ENCODE results near the gene SUMO2.
"Not testable (repeated sequence)": the region's sequence is repeated elsewhere in the genome, so short reads cannot be mapped to it uniquely, and the experiment has no call there.

The SUMO2 gene

GRCh38 chr17:75164606-75165005 is 18.2 kb downstream of the SUMO2 start:
- H3K9me3 ChIP-seq (ENCODE audit: control insufficient read depth, insufficient read depth, low read length); H3K9ac ChIP-seq (ENCODE audit: low read depth, low read length); H3K4me1 ChIP-seq (ENCODE audit: insufficient read depth, low read length): not testable (repeated sequence)
- peaks cover 21% of the 10 kb centered on the region for H3K36me3 ChIP-seq (ENCODE audit: insufficient read depth, low read length)

- Histone ChIP-seq H3K9me3 (ENCODE audit: control insufficient read depth, insufficient read depth, low read length) (no peaks in the 10 kb centered on the region), H3K9ac (ENCODE audit: low read depth, low read length) (no peak overlapping the region), H3K4me1 (ENCODE audit: insufficient read depth, low read length) (peaks cover 3% of the 10 kb centered on the region; the same call in 1 of the 2 replicates), H3K36me3 (ENCODE audit: insufficient read depth, low read length) (peaks cover 16% of the 10 kb centered on the region)
Measured at GRCh38 chr17:75163074-75163473, 19.7 kb downstream of the SUMO2 start.

GRCh38 chr17:75160211-75160610 is 22.5 kb downstream of the SUMO2 start:
- peaks cover 3% of the 10 kb centered on the region; the same call in 1 of the 2 replicates for H3K4me1 ChIP-seq (ENCODE audit: insufficient read depth, low read length)
- H3K9me3 ChIP-seq (ENCODE audit: control insufficient read depth, insufficient read depth, low read length) = no peaks in the 10 kb centered on the region
- H3K9ac ChIP-seq (ENCODE audit: low read depth, low read length) = no peak overlapping the region
- H3K36me3 ChIP-seq (ENCODE audit: insufficient read depth, low read length) = no peaks in the 10 kb centered on the region; the same call in 1 of the 2 replicates

- Histone ChIP-seq H3K4me1 (ENCODE audit: insufficient read depth, low read length) (peaks cover 7% of the 10 kb centered on the region; the same call in 1 of the 2 replicates), H3K9ac (ENCODE audit: low read depth, low read length) (no peak overlapping the region), H3K36me3 (ENCODE audit: insufficient read depth, low read length) (no peaks in the 10 kb centered on the region), H3K9me3 (ENCODE audit: control insufficient read depth, insufficient read depth, low read length) (no peaks in the 10 kb centered on the region)
Measured at GRCh38 chr17:75159196-75160031, 23.3 kb downstream of the SUMO2 start.

- H3K36me3 ChIP-seq (ENCODE audit: insufficient read depth, low read length); H3K9ac ChIP-seq (ENCODE audit: low read depth, low read length); H3K4me1 ChIP-seq (ENCODE audit: insufficient read depth, low read length); H3K9me3 ChIP-seq (ENCODE audit: control insufficient read depth, insufficient read depth, low read length): not testable (repeated sequence)
Measured at GRCh38 chr17:75158480-75158879, 24.3 kb downstream of the SUMO2 start.

GRCh38 chr17:75155191-75155601 is 27.6 kb downstream of the SUMO2 start:
- H3K4me1 ChIP-seq (ENCODE audit: insufficient read depth, low read length) = peaks cover 10% of the 10 kb centered on the region
- no peaks in the 10 kb centered on the region for H3K36me3 ChIP-seq (ENCODE audit: insufficient read depth, low read length)
- H3K9ac ChIP-seq (ENCODE audit: low read depth, low read length) = peak overlapping the region; percentile 28; the same call in 1 of the 2 replicates
- no peaks in the 10 kb centered on the region for H3K9me3 ChIP-seq (ENCODE audit: control insufficient read depth, insufficient read depth, low read length)

- H3K4me1 ChIP-seq (ENCODE audit: insufficient read depth, low read length) = peaks cover 10% of the 10 kb centered on the region
- no peaks in the 10 kb centered on the region for H3K36me3 ChIP-seq (ENCODE audit: insufficient read depth, low read length)
- peak within 1 kb of the TSS; percentile 85 for H3K9ac ChIP-seq (ENCODE audit: low read depth, low read length)
- no peaks in the 10 kb centered on the region for H3K9me3 ChIP-seq (ENCODE audit: control insufficient read depth, insufficient read depth, low read length)
Measured at GRCh38 chr17:75154195-75155106, 28.3 kb downstream of the SUMO2 start, which contains the start of gene JPT1. Gene JPT1 (minus strand): TSS chr17:75154512. CDS start chr17:75154397, 115 bp downstream.

- H3K36me3 ChIP-seq (ENCODE audit: insufficient read depth, low read length) = peaks cover 1% of the 10 kb centered on the region
- H3K9me3 ChIP-seq (ENCODE audit: control insufficient read depth, insufficient read depth, low read length) = no peaks in the 10 kb centered on the region
- H3K4me1 ChIP-seq (ENCODE audit: insufficient read depth, low read length) = peaks cover 6% of the 10 kb centered on the region; the same call in 1 of the 2 replicates
- H3K9ac ChIP-seq (ENCODE audit: low read depth, low read length) = peak overlapping the region; percentile 85
Measured at GRCh38 chr17:75153780-75154194, 29.0 kb downstream of the SUMO2 start.

- H3K4me1 ChIP-seq (ENCODE audit: insufficient read depth, low read length) = peaks cover 6% of the 10 kb centered on the region; the same call in 1 of the 2 replicates
- peaks cover 8% of the 10 kb centered on the region for H3K36me3 ChIP-seq (ENCODE audit: insufficient read depth, low read length)
- peak overlapping the region; percentile 85 for H3K9ac ChIP-seq (ENCODE audit: low read depth, low read length)
- no peaks in the 10 kb centered on the region for H3K9me3 ChIP-seq (ENCODE audit: control insufficient read depth, insufficient read depth, low read length)
Measured at GRCh38 chr17:75152922-75153779, 29.6 kb downstream of the SUMO2 start.

- Histone ChIP-seq H3K4me1 (ENCODE audit: insufficient read depth, low read length) (peaks cover 6% of the 10 kb centered on the region; the same call in 1 of the 2 replicates), H3K9ac (ENCODE audit: low read depth, low read length) (peak overlapping the region; percentile 85), H3K9me3 (ENCODE audit: control insufficient read depth, insufficient read depth, low read length) (no peaks in the 10 kb centered on the region), H3K36me3 (ENCODE audit: insufficient read depth, low read length) (peaks cover 14% of the 10 kb centered on the region)
Measured at GRCh38 chr17:75152523-75152921, 30.2 kb downstream of the SUMO2 start.

GRCh38 chr17:75151930-75152329 is 30.8 kb downstream of the SUMO2 start:
- no peaks in the 10 kb centered on the region for H3K9me3 ChIP-seq (ENCODE audit: control insufficient read depth, insufficient read depth, low read length)
- peak overlapping the region; percentile 85 for H3K9ac ChIP-seq (ENCODE audit: low read depth, low read length)
- peaks cover 20% of the 10 kb centered on the region for H3K36me3 ChIP-seq (ENCODE audit: insufficient read depth, low read length)
- peaks cover 6% of the 10 kb centered on the region; the same call in 1 of the 2 replicates for H3K4me1 ChIP-seq (ENCODE audit: insufficient read depth, low read length)

- Histone ChIP-seq H3K9me3 (ENCODE audit: control insufficient read depth, insufficient read depth, low read length) (no peaks in the 10 kb centered on the region), H3K36me3 (ENCODE audit: insufficient read depth, low read length) (peaks cover 56% of the 10 kb centered on the region), H3K9ac (ENCODE audit: low read depth, low read length) (no peak overlapping the region)
Measured at GRCh38 chr17:75147878-75148546, 34.7 kb downstream of the SUMO2 start.

GRCh38 chr17:75146592-75146991 is 36.2 kb downstream of the SUMO2 start:
- Histone ChIP-seq H3K9ac (ENCODE audit: low read depth, low read length) (no peak overlapping the region), H3K9me3 (ENCODE audit: control insufficient read depth, insufficient read depth, low read length) (no peaks in the 10 kb centered on the region), H3K4me1 (ENCODE audit: insufficient read depth, low read length) (peaks cover 3% of the 10 kb centered on the region; the same call in 1 of the 2 replicates), H3K36me3 (ENCODE audit: insufficient read depth, low read length) (peaks cover 68% of the 10 kb centered on the region)

More at GRCh38 chr17:75147878-75148546, 34.7 kb downstream of the SUMO2 start:
- peaks cover 3% of the 10 kb centered on the region; the same call in 1 of the 2 replicates for H3K4me1 ChIP-seq (ENCODE audit: insufficient read depth, low read length)

Measured in ES-I3 (cell line).